IMR-90 (cell line): Measurements from ENCODE around the gene LAMA3. TPM values are rescaled to one million over a fixed set of nuclear protein-coding genes. Genes with fewer than 3 reads are reported as not detected.

ENCODE experiments used
- ATAC-seq: fragments of 200-7000 bp; cut with Tn5 transposase; 2 replicates; pipeline ENCODE4 v1.9.1; 2020; ENCODE audit warnings: low read depth, mild to moderate bottlenecking, moderate library complexity
- BruUV-seq: library from RNA; stranded (reverse); fragments of 400-500 nt; replicated peaks from 2 replicates; lab custom pipeline; 2021; lab: Mats Ljungman, UMichigan
- CTCF ChIA-PET: fragments of 300-600 bp; formaldehyde crosslinking; extraction: SDS; loops from one replicate; lab custom pipeline; 2021; ENCODE audit warnings: antibody characterized with exemption; lab: Yijun Ruan, JAX
- POLR2A ChIA-PET: fragments of 300-600 bp; sonication (Branson Sonifier 250); formaldehyde crosslinking; loops from one replicate; lab custom pipeline; 2022; ENCODE audit warnings: antibody characterized with exemption; ENCODE audit not compliant: unreplicated experiment; lab: Charles Lee
- DNase-seq: peaks from one replicate; pipeline ENCODE4 v3.0.0; 2013
- H2AFZ ChIP-seq: replicated peaks from 2 replicates; pipeline ENCODE3; 2013; ENCODE audit warnings: low read length, mild to moderate bottlenecking; ENCODE audit not compliant: poor library complexity
- H2AK5ac ChIP-seq: 2 replicates; pipeline ENCODE4 v1.6.1; 2013; ENCODE audit warnings: low read depth, low read length, inconsistent platforms
- H2AK9ac ChIP-seq: replicated peaks from 2 replicates; pipeline ENCODE3; 2013; ENCODE audit warnings: mild to moderate bottlenecking, low read depth, low read length, moderate library complexity; ENCODE audit not compliant: poor library complexity
- H2BK120ac ChIP-seq: 2 replicates; pipeline ENCODE4 v1.6.1; 2013; ENCODE audit warnings: low read depth, low read length, inconsistent platforms
- H2BK15ac ChIP-seq: 3 replicates; pipeline ENCODE4 v1.6.1; 2013; ENCODE audit warnings: low read depth, low read length, inconsistent platforms
- H2BK20ac ChIP-seq: 2 replicates; pipeline ENCODE4 v1.6.1; 2013; ENCODE audit warnings: low read depth, mild to moderate bottlenecking, inconsistent platforms, low read length, moderate library complexity
- H2BK5ac ChIP-seq: 2 replicates; pipeline ENCODE4 v1.6.1; 2013; ENCODE audit warnings: mild to moderate bottlenecking, low read depth, low read length, inconsistent platforms; ENCODE audit not compliant: poor library complexity, severe bottlenecking
- H3K14ac ChIP-seq: replicated peaks from 2 replicates; pipeline ENCODE4 v1.6.1; 2013; ENCODE audit warnings: low read depth, low read length, inconsistent platforms
- H3K18ac ChIP-seq: 2 replicates; pipeline ENCODE4 v1.6.1; 2013; ENCODE audit warnings: low read depth, low read length, control low read depth
- H3K23ac ChIP-seq: 2 replicates; pipeline ENCODE4 v1.6.1; 2013; ENCODE audit warnings: low read depth, low read length, inconsistent platforms
- H3K27ac ChIP-seq: 2 replicates; pipeline ENCODE4 v1.5.1; 2013; ENCODE audit warnings: mild to moderate bottlenecking, control low read depth, low read length; ENCODE audit not compliant: insufficient read depth
- H3K27me3 ChIP-seq: 2 replicates; pipeline ENCODE4 v1.6.1; 2013; ENCODE audit warnings: low read length; ENCODE audit not compliant: control insufficient read depth, insufficient read depth
- H3K36me3 ChIP-seq: 2 replicates; pipeline ENCODE4 v1.6.1; 2013; ENCODE audit warnings: low read length, mixed read lengths; ENCODE audit not compliant: control insufficient read depth, insufficient read depth
- H3K4ac ChIP-seq: 2 replicates; pipeline ENCODE4 v1.6.1; 2013; ENCODE audit warnings: low read depth, low read length, inconsistent platforms
- H3K4me1 ChIP-seq: 2 replicates; pipeline ENCODE4 v1.6.1; 2013; ENCODE audit warnings: low read length, mixed read lengths; ENCODE audit not compliant: control insufficient read depth, insufficient read depth
- H3K4me2 ChIP-seq: 2 replicates; pipeline ENCODE4 v1.6.1; 2013; ENCODE audit warnings: low read depth, mild to moderate bottlenecking, control low read depth, low read length, moderate library complexity
- H3K4me3 ChIP-seq: 2 replicates; pipeline ENCODE4 v1.5.1; 2013; ENCODE audit warnings: low read depth, mild to moderate bottlenecking, control low read depth, low read length, moderate library complexity; ENCODE audit not compliant: insufficient read depth
- H3K56ac ChIP-seq: 2 replicates; pipeline ENCODE4 v1.6.1; 2013; ENCODE audit warnings: low read length, inconsistent platforms; ENCODE audit not compliant: insufficient read depth; ENCODE audit errors: extremely low read depth
- H3K79me1 ChIP-seq, 2 experiments: 2 replicates each; pipeline ENCODE4 v1.6.1; 2013; ENCODE audit warnings: low read length in 2 of 2, inconsistent platforms in 1 of 2, low read depth in 1 of 2
- H3K9ac ChIP-seq: 2 replicates; pipeline ENCODE4 v1.6.1; 2013; ENCODE audit warnings: low read depth, low read length, control low read depth
- H3K9me1 ChIP-seq: 2 replicates; pipeline ENCODE4 v1.6.1; 2013; ENCODE audit warnings: low read length, inconsistent platforms; ENCODE audit not compliant: insufficient read depth
- H3K9me3 ChIP-seq: 2 replicates; pipeline ENCODE4 v1.6.1; 2013; ENCODE audit warnings: low read length; ENCODE audit not compliant: control insufficient read depth, insufficient read depth
- H4K20me1 ChIP-seq: 2 replicates; pipeline ENCODE4 v1.6.1; 2013; ENCODE audit warnings: low read length, inconsistent platforms; ENCODE audit not compliant: insufficient read depth
- H4K5ac ChIP-seq: 2 replicates; pipeline ENCODE4 v1.6.1; 2013; ENCODE audit warnings: mild to moderate bottlenecking, low read depth, low read length, control low read depth
- H4K8ac ChIP-seq, 2 experiments: 2 replicates each; pipeline ENCODE4 v1.6.1; 2013; ENCODE audit warnings: low read depth in 2 of 2, low read length in 2 of 2, control low read depth in 1 of 2, inconsistent platforms in 1 of 2
- H4K91ac ChIP-seq: 2 replicates; pipeline ENCODE4 v1.6.1; 2013; ENCODE audit warnings: low read depth, low read length, inconsistent platforms; ENCODE audit not compliant: insufficient read depth
- BHLHE40 ChIP-seq: fragments of 150-350 bp; IDR thresholded peaks from 2 replicates; pipeline ENCODE4 v1.6.1; 2016; ENCODE audit warnings: mild to moderate bottlenecking, low read depth, low read length
- CEBPB ChIP-seq: IDR thresholded peaks from 2 replicates; pipeline ENCODE4 v1.6.1; 2012; ENCODE audit warnings: low read depth, low read length, improper control_type of control experiment
- CHD1 ChIP-seq: IDR thresholded peaks from 2 replicates; pipeline ENCODE4 v1.6.1; 2012; ENCODE audit warnings: low read depth, low read length, improper control_type of control experiment
- MAFK ChIP-seq: IDR thresholded peaks from 2 replicates; pipeline ENCODE4 v1.6.1; 2012; ENCODE audit warnings: low read depth, low read length, improper control_type of control experiment
- MAZ ChIP-seq: IDR thresholded peaks from 2 replicates; pipeline ENCODE4 v1.6.1; 2012; ENCODE audit warnings: low read depth, mild to moderate bottlenecking, low read length, improper control_type of control experiment, moderate library complexity, borderline replicate concordance
- MXI1 ChIP-seq: IDR thresholded peaks from 2 replicates; pipeline ENCODE4 v1.6.1; 2012; ENCODE audit warnings: low read depth, mild to moderate bottlenecking, low read length, moderate library complexity, borderline replicate concordance
- POLR2A ChIP-seq: IDR thresholded peaks from 2 replicates; pipeline ENCODE4 v1.6.1; 2012; ENCODE audit warnings: mild to moderate bottlenecking, low read depth, low read length
- RAD21 ChIP-seq: IDR thresholded peaks from 2 replicates; pipeline ENCODE4 v1.6.1; 2012; ENCODE audit warnings: low read length, improper control_type of control experiment
- RCOR1 ChIP-seq: IDR thresholded peaks from 2 replicates; pipeline ENCODE4 v1.6.1; 2012; ENCODE audit warnings: mild to moderate bottlenecking, low read length, improper control_type of control experiment; ENCODE audit not compliant: insufficient replicate concordance
- RFX5 ChIP-seq: IDR thresholded peaks from 2 replicates; pipeline ENCODE4 v1.8.0; 2012; ENCODE audit warnings: low read depth, mild to moderate bottlenecking, low read length, moderate library complexity
- SMC3 ChIP-seq: fragments of 150-350 bp; IDR thresholded peaks from 2 replicates; pipeline ENCODE4 v1.6.1; 2016; ENCODE audit warnings: low read depth, mild to moderate bottlenecking, antibody characterized with exemption, low read length, moderate library complexity
- WGBS, 2 experiments: methylation state at CpG; one replicate each; pipeline versions ENCODE4 v1.1.5 to v1.1.7; 2013; ENCODE audit warnings: missing lambda C conversion rate in 2 of 2; ENCODE audit not compliant: insufficient read length in 1 of 2; ENCODE audit errors: extremely low coverage in 2 of 2; 5-methylcytosine and 5-hydroxymethylcytosine counted together
- dilution Hi-C: fragments of 300-500 bp; cut with HindIII; formaldehyde crosslinking; loops from one replicate; pipeline ENCODE4 v1.14.3; 2018; ENCODE audit warnings: low sequenced_read_pairs; ENCODE audit not compliant: unreplicated experiment
- in situ Hi-C: fragments of 300-500 bp; cut with MboI; formaldehyde crosslinking; loops from 3 replicates; pipeline ENCODE4 v1.14.3; 2019; ENCODE audit warnings: low sequenced_read_pairs, inconsistent platforms, mixed read lengths
- intact Hi-C: fragments of 100-400 bp; cut with micrococcal nuclease; formaldehyde crosslinking; loops from 2 replicates; pipeline ENCODE4 v1.10.0; 2022
- polyA plus RNA-seq, 3 experiments: library from polyadenylated mRNA; depleted of rRNA; stranded (reverse); fragments of >200 nt; gene quantifications; 2 replicates each; pipeline ENCODE4 v1.2.3, GENCODE V29; 2012; ENCODE audit warnings: low replicate concordance in 1 of 3
- total RNA-seq: library from RNA; depleted of rRNA; stranded (reverse); fragments of >200 nt; gene quantifications from 2 replicates; pipeline ENCODE4 v1.2.3, GENCODE V29; 2012
- TF ChIP-seq, protein P1 (sequence below): fragments of 150-350 bp; IDR thresholded peaks from 2 replicates; pipeline ENCODE4 v1.6.1; 2016; ENCODE audit warnings: low read depth, mild to moderate bottlenecking, low read length, moderate library complexity, borderline replicate concordance
- TF ChIP-seq, protein P2 (sequence below): conservative IDR thresholded peaks from 2 replicates; pipeline ENCODE4 v1.5.1; 2012; ENCODE audit warnings: mild to moderate bottlenecking, low read depth, low read length, improper control_type of control experiment
- TF ChIP-seq, protein P3 (sequence below): fragments of 150-350 bp; IDR thresholded peaks from 2 replicates; pipeline ENCODE4 v1.6.1; 2017; ENCODE audit warnings: mild to moderate bottlenecking, antibody characterized with exemption, low read length, low read depth

The LAMA3 gene
- total and polyA plus RNA-seq, 2 of the 4 experiments (the other 2 are of a cell fraction), result 0.18 to 0.19 TPM

DNA sequence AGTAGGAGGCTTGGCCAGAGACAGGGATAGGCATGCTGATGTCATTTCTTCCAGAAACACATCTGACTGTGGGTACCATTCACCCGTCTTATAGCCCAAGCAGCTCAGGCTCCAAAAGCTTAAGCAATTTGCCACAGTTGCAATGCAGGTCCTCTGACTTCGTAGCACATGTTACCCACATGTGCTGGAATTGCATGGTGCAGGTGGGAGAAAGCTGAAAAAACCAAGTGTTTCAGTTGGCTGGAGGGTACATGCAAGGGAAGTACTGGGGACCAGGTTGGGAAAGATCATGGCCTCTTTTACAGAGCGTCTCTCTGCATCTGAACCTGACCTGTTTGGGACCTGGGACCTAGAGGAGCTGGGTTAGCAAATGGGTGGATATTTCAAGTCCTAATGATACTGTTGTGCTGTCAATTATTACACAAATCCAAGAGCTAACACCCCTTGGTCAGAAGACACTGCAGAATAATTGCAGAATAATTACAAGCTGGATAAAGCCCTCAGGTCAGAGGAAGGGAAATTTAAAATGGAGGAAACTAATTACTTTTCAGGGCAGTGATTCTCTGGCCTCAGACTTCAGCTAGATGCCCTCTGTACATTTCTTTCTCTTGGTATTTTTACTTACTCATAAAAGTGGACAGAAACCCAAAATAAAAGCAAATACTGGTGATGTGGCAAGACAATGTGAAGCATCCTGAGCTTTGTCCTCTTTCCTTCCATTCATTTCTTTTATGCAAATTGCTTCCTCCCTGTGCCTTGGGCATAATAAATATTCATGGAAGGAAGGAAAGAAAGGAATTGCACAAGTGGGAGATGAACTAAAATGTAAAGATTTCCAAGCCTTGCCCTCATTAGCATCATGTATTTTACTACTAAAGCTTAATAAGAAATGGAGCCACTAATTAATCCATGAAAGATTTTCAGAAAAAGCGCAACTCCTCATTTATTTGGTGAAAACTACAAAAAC, 279.7 kb downstream of the LAMA3 start:
- Histone ChIP-seq H3K79me1 (no peaks in the 10 kb centered on the region), H3K23ac (no peak overlapping the region), H2AK5ac (no peak overlapping the region), H2BK5ac (no peak overlapping the region), H2AK9ac (no peak overlapping the region), H4K91ac (no peak overlapping the region), H3K27me3 (peaks cover 4% of the 10 kb centered on the region), H3K18ac (no peak overlapping the region), H3K36me3 (no peaks in the 10 kb centered on the region), H3K9me3 (no peaks in the 10 kb centered on the region), H3K14ac (no peak overlapping the region; the same call in 1 of the 2 replicates), H3K4ac (no peak overlapping the region), H4K8ac (no peak overlapping the region), H2AFZ (no peak overlapping the region), H4K5ac (no peak overlapping the region), H3K4me1 (no peaks in the 10 kb centered on the region; the same call in 1 of the 2 replicates), H3K4me3 (no peak overlapping the region), H3K4me2 (no peak overlapping the region), H2BK20ac (no peak overlapping the region), H4K20me1 (no peaks in the 10 kb centered on the region), H3K9ac (no peak overlapping the region), H3K9me1 (peaks cover 4% of the 10 kb centered on the region; the same call in 1 of the 2 replicates), H2BK15ac (no peak overlapping the region), H3K56ac (no peak overlapping the region), H2BK120ac (no peak overlapping the region), H3K27ac (no peak overlapping the region)
- no TSS peak for BruUV-seq
- ATAC-seq (no peak), DNase-seq (no peak)
- intact Hi-C loops, result no loop called here
- WGBS, 2 experiments, result 100% methylated on average over 1 of the region's 4 CpGs; no CpG with 5 or more reads in 1 of the 2 experiments
- CTCF ChIA-PET, result interaction anchor here (1.1 kb wide), 1 partner anchor 10 kb away, joined by 4 read pairs; no protein-coding TSS in a partner anchor
- dilution Hi-C loops, result no loop called here
- in situ Hi-C loops, result no loop called here
- POLR2A ChIA-PET, result no interaction called here
- no peak for TF ChIP-seq RCOR1
- TF ChIP-seq MAZ, result no peak
- TF ChIP-seq, protein P1, sequence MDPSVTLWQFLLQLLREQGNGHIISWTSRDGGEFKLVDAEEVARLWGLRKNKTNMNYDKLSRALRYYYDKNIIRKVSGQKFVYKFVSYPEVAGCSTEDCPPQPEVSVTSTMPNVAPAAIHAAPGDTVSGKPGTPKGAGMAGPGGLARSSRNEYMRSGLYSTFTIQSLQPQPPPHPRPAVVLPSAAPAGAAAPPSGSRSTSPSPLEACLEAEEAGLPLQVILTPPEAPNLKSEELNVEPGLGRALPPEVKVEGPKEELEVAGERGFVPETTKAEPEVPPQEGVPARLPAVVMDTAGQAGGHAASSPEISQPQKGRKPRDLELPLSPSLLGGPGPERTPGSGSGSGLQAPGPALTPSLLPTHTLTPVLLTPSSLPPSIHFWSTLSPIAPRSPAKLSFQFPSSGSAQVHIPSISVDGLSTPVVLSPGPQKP, result no peak
- no peak for TF ChIP-seq CHD1
- no peak for TF ChIP-seq MXI1
- TF ChIP-seq, protein P2, sequence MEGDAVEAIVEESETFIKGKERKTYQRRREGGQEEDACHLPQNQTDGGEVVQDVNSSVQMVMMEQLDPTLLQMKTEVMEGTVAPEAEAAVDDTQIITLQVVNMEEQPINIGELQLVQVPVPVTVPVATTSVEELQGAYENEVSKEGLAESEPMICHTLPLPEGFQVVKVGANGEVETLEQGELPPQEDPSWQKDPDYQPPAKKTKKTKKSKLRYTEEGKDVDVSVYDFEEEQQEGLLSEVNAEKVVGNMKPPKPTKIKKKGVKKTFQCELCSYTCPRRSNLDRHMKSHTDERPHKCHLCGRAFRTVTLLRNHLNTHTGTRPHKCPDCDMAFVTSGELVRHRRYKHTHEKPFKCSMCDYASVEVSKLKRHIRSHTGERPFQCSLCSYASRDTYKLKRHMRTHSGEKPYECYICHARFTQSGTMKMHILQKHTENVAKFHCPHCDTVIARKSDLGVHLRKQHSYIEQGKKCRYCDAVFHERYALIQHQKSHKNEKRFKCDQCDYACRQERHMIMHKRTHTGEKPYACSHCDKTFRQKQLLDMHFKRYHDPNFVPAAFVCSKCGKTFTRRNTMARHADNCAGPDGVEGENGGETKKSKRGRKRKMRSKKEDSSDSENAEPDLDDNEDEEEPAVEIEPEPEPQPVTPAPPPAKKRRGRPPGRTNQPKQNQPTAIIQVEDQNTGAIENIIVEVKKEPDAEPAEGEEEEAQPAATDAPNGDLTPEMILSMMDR, result no peak
- TF ChIP-seq CEBPB, result no peak
- TF ChIP-seq, protein P3, sequence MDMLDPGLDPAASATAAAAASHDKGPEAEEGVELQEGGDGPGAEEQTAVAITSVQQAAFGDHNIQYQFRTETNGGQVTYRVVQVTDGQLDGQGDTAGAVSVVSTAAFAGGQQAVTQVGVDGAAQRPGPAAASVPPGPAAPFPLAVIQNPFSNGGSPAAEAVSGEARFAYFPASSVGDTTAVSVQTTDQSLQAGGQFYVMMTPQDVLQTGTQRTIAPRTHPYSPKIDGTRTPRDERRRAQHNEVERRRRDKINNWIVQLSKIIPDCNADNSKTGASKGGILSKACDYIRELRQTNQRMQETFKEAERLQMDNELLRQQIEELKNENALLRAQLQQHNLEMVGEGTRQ, result no peak
- no peak for TF ChIP-seq SMC3
- no peak for TF ChIP-seq MAFK
- TF ChIP-seq RAD21, result no peak
- no peak for TF ChIP-seq POLR2A
- TF ChIP-seq RFX5, result no peak
- TF ChIP-seq BHLHE40, result no peak
